ENCODE results near the gene GRID1.

DNA sequence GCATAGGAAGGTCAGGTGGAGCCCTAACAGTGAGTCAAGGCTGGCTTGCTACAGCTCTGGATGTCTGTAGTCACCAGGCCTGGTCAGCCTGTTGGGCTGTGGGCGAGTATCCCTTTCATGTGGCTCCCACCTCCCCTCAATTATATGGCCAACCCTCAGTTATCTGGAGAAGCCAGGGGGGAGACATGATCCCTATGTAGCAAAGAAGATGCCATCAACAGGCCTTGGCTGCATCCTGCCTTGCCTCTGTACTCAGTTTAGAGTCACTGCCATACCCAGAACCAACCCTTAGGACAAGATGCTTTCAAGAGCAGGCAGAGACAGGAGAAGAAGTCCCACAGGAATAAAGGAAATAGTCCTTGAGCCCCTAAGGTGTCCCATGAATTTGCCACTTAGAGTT, 763.9 kb downstream of the GRID1 start:
- TF ChIP-seq, protein P1, sequence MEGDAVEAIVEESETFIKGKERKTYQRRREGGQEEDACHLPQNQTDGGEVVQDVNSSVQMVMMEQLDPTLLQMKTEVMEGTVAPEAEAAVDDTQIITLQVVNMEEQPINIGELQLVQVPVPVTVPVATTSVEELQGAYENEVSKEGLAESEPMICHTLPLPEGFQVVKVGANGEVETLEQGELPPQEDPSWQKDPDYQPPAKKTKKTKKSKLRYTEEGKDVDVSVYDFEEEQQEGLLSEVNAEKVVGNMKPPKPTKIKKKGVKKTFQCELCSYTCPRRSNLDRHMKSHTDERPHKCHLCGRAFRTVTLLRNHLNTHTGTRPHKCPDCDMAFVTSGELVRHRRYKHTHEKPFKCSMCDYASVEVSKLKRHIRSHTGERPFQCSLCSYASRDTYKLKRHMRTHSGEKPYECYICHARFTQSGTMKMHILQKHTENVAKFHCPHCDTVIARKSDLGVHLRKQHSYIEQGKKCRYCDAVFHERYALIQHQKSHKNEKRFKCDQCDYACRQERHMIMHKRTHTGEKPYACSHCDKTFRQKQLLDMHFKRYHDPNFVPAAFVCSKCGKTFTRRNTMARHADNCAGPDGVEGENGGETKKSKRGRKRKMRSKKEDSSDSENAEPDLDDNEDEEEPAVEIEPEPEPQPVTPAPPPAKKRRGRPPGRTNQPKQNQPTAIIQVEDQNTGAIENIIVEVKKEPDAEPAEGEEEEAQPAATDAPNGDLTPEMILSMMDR (IDR thresholded peaks at IDR 0.05 in 2 of 3, conservative IDR thresholded peaks at IDR 0.05 in 1 of 3; ENCODE audit: borderline replicate concordance in 1 of 3, insufficient read depth in 1 of 3, low read depth in 2 of 3, low read length in 2 of 3): no peak
- TF ChIP-seq CBX3 (IDR thresholded peaks at IDR 0.05; ENCODE audit: low read depth): no peak
- no peak for TF ChIP-seq POLR2A (IDR thresholded peaks at IDR 0.05; ENCODE audit: borderline replicate concordance, extremely low read depth, insufficient read depth, insufficient read length)
- no peak for TF ChIP-seq EZH2 (IDR thresholded peaks at IDR 0.05)
- no peak for TF ChIP-seq EZH2phosphoT487 (IDR thresholded peaks at IDR 0.05; ENCODE audit: borderline replicate concordance)
- TF ChIP-seq ZNF274 (IDR thresholded peaks at IDR 0.05; ENCODE audit: low read depth, low read length): no peak
- TF ChIP-seq SP1 (IDR thresholded peaks at IDR 0.05; ENCODE audit: low read depth): no peak
- TF ChIP-seq ELF1 (IDR thresholded peaks at IDR 0.05; ENCODE audit: borderline replicate concordance, low read depth): no peak
- TF ChIP-seq, protein P2, sequence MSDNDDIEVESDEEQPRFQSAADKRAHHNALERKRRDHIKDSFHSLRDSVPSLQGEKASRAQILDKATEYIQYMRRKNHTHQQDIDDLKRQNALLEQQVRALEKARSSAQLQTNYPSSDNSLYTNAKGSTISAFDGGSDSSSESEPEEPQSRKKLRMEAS (IDR thresholded peaks at IDR 0.05): no peak
- TF ChIP-seq ZBTB33 (IDR thresholded peaks at IDR 0.05; ENCODE audit: extremely low read depth, insufficient replicate concordance, low read length): no peak
- TF ChIP-seq RAD21 (IDR thresholded peaks at IDR 0.05; ENCODE audit: low read depth): no peak
- no peak for TF ChIP-seq JUND (IDR thresholded peaks at IDR 0.05)

All from HCT116 (cell line).